Right lobe of liver (tissue), 6 donors: ENCODE data around the gene DTL. TPM values are rescaled to one million over a fixed set of nuclear protein-coding genes. Genes with fewer than 3 reads are reported as not detected.

Experiments
- ATAC-seq, 4 donors: fragments of 200-7000 bp; cut with Tn5 transposase; one replicate each; pipeline ENCODE4 v1.9.1; 2020; ENCODE audit warnings: mild to moderate bottlenecking in 4 of 4, moderate library complexity in 4 of 4
- DNase-seq, 3 donors: peaks; one replicate each; pipeline ENCODE4 v3.0.0-alpha.2; 2020
- H3K27ac ChIP-seq, 3 donors: fragments of 200-600 bp; one replicate each; pipeline ENCODE4 v1.8.0; 2022
- H3K27me3 ChIP-seq, 2 donors: fragments of 200-600 bp; one replicate each; pipeline ENCODE4 v1.8.0; 2022
- H3K36me3 ChIP-seq, 4 donors: fragments of 200-600 bp; sonication (generic) in 1 of 4; one replicate each; pipeline versions ENCODE4 v1.5.1 to v1.8.0; 2017 to 2022; ENCODE audit warnings: control low read depth in 1 of 4
- H3K4me1 ChIP-seq, 4 donors: fragments of 200-600 bp; sonication (generic) in 1 of 4; one replicate each; pipeline versions ENCODE4 v1.5.1 to v1.8.0; 2017 to 2022; ENCODE audit warnings: control low read depth in 1 of 4
- H3K4me3 ChIP-seq, 3 donors: fragments of 200-600 bp; one replicate each; pipeline ENCODE4 v1.8.0; 2022
- H3K9me3 ChIP-seq, 4 donors: fragments of 200-600 bp; sonication (generic) in 1 of 4; one replicate each; pipeline versions ENCODE4 v1.5.1 to v1.8.0; 2017 to 2022; ENCODE audit warnings: control low read depth in 1 of 4
- POLR2A ChIP-seq: fragments of 450-650 bp; IDR thresholded peaks from one replicate; pipeline ENCODE4 v1.6.1; 2017; ENCODE audit warnings: antibody characterized with exemption, mild to moderate bottlenecking
- whole genome bisulfite sequencing: methylation state at CpG from one replicate; pipeline ENCODE4 v1.1.6; 2018; ENCODE audit warnings: low coverage, low lambda C conversion rate; ENCODE audit not compliant: insufficient coverage; ENCODE audit errors: missing lambda C conversion rate; 5-methylcytosine and 5-hydroxymethylcytosine counted together
- intact Hi-C, 2 donors: fragments of 100-400 bp; cut with DNase I; formaldehyde crosslinking; loops; one replicate each; pipeline versions ENCODE4 v1.11.2 to v1.14.1; 2022
- total RNA-seq, 6 experiments: library from RNA; depleted of rRNA in 2 of 6; stranded (reverse); fragments of >200 nt in 2 of 6; fragmentation: NEBNext Ultra II Directional in 3 of 6; extraction: Animal tissue kit (Norgen Biotek cat#: 25700) in 3 of 6; gene quantifications; one replicate each; pipeline versions ENCODE4 v1.1.0 to v1.2.4, GENCODE V29; 2016 to 2023
- TF ChIP-seq, protein P1 (sequence below), 4 donors: fragments of 200-600 bp in 3 of 4; fragments of 450-650 bp in 1 of 4; IDR thresholded peaks; one replicate each; pipeline versions ENCODE4 v1.5.1 to v1.8.0; 2016 to 2022; ENCODE audit warnings: antibody characterized with exemption in 4 of 4, mild to moderate bottlenecking in 2 of 4
- donor health status: DM: no; HTN: yes; CAD: no.
- donor health status: DM: no; HTN: no; CAD: no.
- donor health status: DM: no; HTN: no; CAD: no.
- donor health status: DM: no; HTN: yes; CAD: no.
- donor health status: DM: no; HTN: yes; CAD: no.

DTL gene
- total RNA-seq, 6 experiments from 2014 or later: 0.07 to 12.2 (median 0.94) TPM

- ATAC-seq: no peak
- H3K27me3 ChIP-seq: no peaks in the 10 kb centered on the region
- no peak overlapping the region for H3K27ac ChIP-seq
- 100% methylated on average over 1 of the region's 1 CpG for WGBS
- H3K4me3 ChIP-seq: no peak overlapping the region
- no peak for TF ChIP-seq POLR2A
- TF ChIP-seq, protein P1, sequence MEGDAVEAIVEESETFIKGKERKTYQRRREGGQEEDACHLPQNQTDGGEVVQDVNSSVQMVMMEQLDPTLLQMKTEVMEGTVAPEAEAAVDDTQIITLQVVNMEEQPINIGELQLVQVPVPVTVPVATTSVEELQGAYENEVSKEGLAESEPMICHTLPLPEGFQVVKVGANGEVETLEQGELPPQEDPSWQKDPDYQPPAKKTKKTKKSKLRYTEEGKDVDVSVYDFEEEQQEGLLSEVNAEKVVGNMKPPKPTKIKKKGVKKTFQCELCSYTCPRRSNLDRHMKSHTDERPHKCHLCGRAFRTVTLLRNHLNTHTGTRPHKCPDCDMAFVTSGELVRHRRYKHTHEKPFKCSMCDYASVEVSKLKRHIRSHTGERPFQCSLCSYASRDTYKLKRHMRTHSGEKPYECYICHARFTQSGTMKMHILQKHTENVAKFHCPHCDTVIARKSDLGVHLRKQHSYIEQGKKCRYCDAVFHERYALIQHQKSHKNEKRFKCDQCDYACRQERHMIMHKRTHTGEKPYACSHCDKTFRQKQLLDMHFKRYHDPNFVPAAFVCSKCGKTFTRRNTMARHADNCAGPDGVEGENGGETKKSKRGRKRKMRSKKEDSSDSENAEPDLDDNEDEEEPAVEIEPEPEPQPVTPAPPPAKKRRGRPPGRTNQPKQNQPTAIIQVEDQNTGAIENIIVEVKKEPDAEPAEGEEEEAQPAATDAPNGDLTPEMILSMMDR (IDR thresholded peaks at IDR 0.05): no peak
- H3K9me3 ChIP-seq: no peaks in the 10 kb centered on the region
- intact Hi-C loops: no loop called here
- H3K36me3 ChIP-seq: no peaks in the 10 kb centered on the region
- no peak for DNase-seq
- H3K4me1 ChIP-seq: no peaks in the 10 kb centered on the region
Observed at GRCh38 chr1:212132025-212132424, 96.5 kb downstream of the DTL start.

- H3K4me1 ChIP-seq: no peaks in the 10 kb centered on the region
- H3K27me3 ChIP-seq: no peaks in the 10 kb centered on the region
- H3K4me3 ChIP-seq: no peak overlapping the region
- ATAC-seq (no peak), DNase-seq (no peak)
- TF ChIP-seq POLR2A: no peak
- TF ChIP-seq, protein P1 (IDR thresholded peaks at IDR 0.05): no peak
- H3K27ac ChIP-seq: no peak overlapping the region
- intact Hi-C loops: no loop called here
- WGBS: 81% methylated on average over 2 of the region's 2 CpGs
- no peaks in the 10 kb centered on the region for H3K36me3 ChIP-seq
- no peaks in the 10 kb centered on the region for H3K9me3 ChIP-seq
Observed at GRCh38 chr1:212133319-212133718, 97.8 kb downstream of the DTL start.

- Histone ChIP-seq H3K36me3 (no peaks in the 10 kb centered on the region), H3K27me3 (no peaks in the 10 kb centered on the region), H3K9me3 (no peaks in the 10 kb centered on the region), H3K4me3 (no peak overlapping the region), H3K4me1 (no peaks in the 10 kb centered on the region), H3K27ac (no peak overlapping the region)
- no peak for DNase-seq
- ATAC-seq: no peak
- TF ChIP-seq POLR2A: no peak
- TF ChIP-seq, protein P1 (IDR thresholded peaks at IDR 0.05): no peak
- WGBS: 93% methylated on average over 2 of the region's 2 CpGs
- intact Hi-C loops: no loop called here
Observed at GRCh38 chr1:212135166-212135565, 99.6 kb downstream of the DTL start.

DNA sequence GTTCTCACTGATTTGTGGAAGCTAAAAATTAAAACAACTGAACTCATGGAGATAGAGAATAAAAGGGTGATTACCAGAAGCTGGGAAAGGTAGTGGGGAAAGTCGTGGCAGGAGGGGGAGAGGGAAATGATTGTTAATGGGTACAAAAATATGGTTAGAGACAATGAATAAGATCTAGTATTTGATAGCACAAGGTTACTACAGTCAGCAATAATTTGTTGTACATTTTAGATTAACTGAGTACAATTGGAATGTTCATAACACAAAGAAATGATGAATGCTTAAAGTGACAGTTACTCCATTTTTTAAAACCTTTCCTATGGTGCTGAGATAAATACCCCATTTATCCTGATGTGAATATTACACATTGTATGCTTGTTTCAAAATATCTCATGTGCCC, 102.3 kb downstream of the DTL start:
- H3K4me1 ChIP-seq: no peaks in the 10 kb centered on the region
- DNase-seq (no peak), ATAC-seq (no peak)
- no peak overlapping the region for H3K27ac ChIP-seq
- H3K4me3 ChIP-seq: no peak overlapping the region
- H3K9me3 ChIP-seq: no peaks in the 10 kb centered on the region
- no peak for TF ChIP-seq POLR2A
- TF ChIP-seq, protein P1 (IDR thresholded peaks at IDR 0.05): no peak
- intact Hi-C loops: no loop called here
- 100% methylated on average over 1 of the region's 1 CpG for WGBS
- no peaks in the 10 kb centered on the region for H3K36me3 ChIP-seq
- no peaks in the 10 kb centered on the region for H3K27me3 ChIP-seq

GRCh38 chr1:212138457-212138856, 102.9 kb downstream of the DTL start:
- Histone ChIP-seq H3K27me3 (no peaks in the 10 kb centered on the region), H3K4me1 (no peaks in the 10 kb centered on the region), H3K27ac (no peak overlapping the region), H3K4me3 (no peak overlapping the region), H3K36me3 (no peaks in the 10 kb centered on the region), H3K9me3 (no peaks in the 10 kb centered on the region)
- peak in 1 of 3 donors; percentile 30 for DNase-seq
- TF ChIP-seq, protein P1 (IDR thresholded peaks at IDR 0.05): peak in 1 of 4 donors; percentile 9
- no peak for TF ChIP-seq POLR2A
- peak; percentile 43 to 94 (median 57) for ATAC-seq
- WGBS: 53% methylated on average over 3 of the region's 5 CpGs
- intact Hi-C loops: no loop called here
